GM03348 (cell line): ENCODE measurements around the gene N4BP2L1.
A peak's percentile ranks its signal among the peaks of the same experiment; 100 is the strongest.

Experiments used
- DNase-seq: peaks from one replicate; pipeline ENCODE4 v3.0.0; 2012; ENCODE audit warnings: low spot score

Gene N4BP2L1

DNA sequence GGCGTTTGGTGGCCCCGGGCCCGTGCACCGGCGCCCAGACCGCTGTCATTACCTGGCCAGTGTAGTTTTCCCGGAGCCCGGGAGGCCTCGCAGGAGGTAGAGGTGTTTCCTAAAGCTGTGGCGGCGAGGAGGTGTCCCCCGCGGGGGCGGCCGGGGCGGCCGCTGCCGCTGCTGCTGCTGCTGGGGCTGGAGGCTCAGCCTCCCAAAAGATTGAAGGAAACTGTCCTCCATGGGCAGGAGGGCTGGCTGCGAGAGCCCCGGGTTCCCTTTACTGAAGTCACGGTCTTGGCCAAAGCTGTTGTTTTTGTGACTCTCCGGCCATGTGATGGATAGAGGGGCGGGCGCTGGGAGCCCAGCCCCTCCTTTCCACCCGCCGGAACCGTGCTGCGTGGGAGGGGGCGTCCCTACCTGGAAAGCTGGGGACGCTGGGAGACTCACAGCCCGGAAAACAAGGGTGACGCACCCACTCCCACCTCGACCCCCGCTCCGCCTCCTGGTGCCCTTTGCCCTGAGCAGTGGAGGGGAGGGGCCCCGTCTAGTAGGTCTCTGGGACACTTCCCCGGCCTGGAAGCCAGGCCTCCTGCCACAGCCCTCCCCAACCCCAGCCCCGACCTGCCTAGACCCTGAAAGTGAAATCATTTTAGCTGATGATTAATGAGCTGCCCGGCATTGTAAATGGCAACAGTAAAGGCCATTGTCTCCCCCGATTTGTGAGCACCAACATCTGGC is at the start of gene N4BP2L1:
Gene N4BP2L1 (minus strand): TSS at position 279 of the 729 bp plus-strand sequence. CDS start 48 bp downstream, at position 231.
- peak; percentile 79 for DNase-seq

- DNase-seq = no peak
Observed at GRCh38 chr13:32476892-32477291, 49.0 kb upstream of the N4BP2L1 start.

DNA sequence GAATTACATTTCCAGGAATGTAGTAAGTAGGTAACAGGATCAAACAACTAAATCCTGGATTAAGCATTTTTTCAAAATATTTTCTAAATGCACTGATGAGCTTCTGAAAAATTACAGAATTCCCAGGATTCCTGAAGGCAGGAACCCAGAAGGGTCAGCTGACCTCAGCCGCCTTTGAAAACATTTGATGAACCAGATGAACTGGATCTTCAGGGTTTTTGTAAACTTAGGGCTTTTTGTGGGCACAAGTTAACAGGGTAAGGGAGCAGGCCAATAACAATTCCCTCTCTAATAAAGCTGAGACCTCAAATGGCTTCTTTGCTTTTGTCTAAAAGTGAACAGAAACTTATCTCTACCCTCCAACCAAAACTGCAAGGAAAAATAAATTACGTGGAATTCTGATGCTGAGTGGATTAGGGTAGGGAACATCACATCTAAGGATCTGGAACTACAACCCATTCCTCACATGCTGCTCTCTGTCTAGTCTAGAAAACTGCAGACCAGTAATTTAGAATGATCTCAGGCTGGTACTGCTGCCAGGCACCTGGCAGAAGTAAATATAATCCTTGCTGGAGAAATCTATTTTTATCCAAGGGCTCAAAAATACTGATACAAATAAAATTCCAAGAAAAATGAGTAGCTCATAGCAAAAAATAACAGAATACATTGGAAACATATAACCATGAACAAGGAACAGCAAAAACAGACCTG is 48.2 kb upstream of the N4BP2L1 start:
- no peak for DNase-seq

DNA sequence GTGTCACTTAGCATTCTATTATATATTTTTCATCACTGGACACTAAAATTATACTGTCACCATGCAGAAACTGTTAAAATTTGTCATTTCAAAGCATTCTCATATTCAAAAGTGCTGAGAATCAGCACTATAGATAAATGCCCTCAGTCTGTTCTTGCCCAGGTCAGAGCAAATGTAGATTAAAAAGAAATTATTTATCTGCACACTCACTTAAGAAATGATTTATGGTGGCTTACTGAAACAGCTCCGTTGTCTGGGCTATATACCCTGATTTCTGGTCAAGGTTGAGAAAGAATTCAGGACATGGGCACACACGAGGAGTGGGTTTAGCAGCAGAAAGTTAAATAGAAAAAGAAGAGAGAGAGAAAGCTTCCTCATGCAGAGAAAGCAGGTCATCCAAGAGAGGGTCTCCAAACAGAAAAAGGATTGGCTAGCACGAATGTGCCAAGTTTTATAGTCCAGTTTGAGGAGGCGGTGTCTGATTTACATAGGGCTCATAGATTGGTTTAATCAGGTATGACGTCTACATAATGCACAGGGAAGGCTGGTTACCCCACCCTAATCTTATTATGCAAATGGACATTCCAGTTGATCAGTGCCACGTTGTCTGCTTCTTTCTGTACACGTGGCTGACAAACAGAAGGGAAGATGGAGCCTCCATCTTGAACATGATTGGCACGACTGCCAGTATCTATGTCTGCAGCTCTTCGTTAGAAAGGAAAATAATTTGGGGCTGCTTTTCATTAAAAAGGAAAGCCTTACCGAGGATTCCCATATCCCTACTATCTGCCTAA is 47.3 kb upstream of the N4BP2L1 start:
- no peak for DNase-seq

DNA sequence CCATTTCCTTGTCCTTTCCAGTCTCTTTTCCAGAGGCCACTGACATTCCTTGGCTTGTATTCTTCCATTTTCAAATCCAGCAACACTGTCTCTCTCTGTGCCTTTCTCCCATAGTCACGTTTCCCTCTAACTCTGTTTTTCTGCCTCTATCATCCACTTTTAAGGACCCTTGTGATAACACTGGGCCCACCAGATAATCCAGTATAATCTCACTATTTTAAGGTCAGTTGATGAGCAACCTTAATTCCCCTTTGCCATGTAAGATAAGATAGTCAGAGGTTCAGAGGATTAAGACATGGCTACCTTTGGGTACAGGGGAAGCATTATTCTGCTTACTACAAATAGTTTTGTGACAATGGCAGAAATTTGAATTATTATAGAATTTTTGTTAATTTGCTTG is 45.7 kb upstream of the N4BP2L1 start:
- no peak for DNase-seq

GRCh38 chr13:32472194-32472621 is 44.3 kb upstream of the N4BP2L1 start:
- DNase-seq = no peak

GRCh38 chr13:32471187-32471922 is 43.4 kb upstream of the N4BP2L1 start:
- no peak for DNase-seq

DNA sequence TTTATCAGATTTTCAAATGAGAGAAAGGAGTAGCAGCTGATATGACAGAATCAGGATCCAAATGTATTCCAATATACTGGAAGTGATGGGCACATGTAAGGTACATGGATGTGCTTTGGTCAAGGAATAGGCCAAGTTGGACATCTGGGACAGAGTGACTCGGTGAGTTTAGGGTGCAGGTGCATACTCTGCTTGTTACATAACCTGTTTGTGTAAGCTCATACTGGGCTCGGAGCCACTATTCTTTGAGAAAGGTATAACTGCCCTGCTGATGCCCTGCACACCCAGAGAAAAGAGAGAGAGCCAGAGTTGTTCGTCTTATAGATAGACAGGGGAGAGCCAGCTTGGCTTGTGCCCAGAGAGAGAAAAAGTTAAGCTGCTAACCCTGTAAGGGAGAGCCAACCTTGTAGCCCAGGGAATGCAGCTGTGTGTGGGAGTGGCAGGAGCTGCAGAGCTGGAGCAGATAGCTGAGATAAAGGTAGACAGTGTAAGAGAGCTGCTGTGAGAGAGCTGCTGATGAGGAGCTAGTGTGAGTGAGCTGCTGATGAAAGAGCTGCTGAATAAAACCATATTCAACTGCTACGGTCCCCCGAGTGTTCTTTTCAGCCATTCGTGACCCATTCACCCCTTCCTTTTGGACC is 40.7 kb upstream of the N4BP2L1 start:
- DNase-seq = no peak

- DNase-seq = no peak
Observed at GRCh38 chr13:32456591-32456990, 28.7 kb upstream of the N4BP2L1 start.

- DNase-seq = no peak
Observed at GRCh38 chr13:32455594-32455903, 27.6 kb upstream of the N4BP2L1 start.

DNA sequence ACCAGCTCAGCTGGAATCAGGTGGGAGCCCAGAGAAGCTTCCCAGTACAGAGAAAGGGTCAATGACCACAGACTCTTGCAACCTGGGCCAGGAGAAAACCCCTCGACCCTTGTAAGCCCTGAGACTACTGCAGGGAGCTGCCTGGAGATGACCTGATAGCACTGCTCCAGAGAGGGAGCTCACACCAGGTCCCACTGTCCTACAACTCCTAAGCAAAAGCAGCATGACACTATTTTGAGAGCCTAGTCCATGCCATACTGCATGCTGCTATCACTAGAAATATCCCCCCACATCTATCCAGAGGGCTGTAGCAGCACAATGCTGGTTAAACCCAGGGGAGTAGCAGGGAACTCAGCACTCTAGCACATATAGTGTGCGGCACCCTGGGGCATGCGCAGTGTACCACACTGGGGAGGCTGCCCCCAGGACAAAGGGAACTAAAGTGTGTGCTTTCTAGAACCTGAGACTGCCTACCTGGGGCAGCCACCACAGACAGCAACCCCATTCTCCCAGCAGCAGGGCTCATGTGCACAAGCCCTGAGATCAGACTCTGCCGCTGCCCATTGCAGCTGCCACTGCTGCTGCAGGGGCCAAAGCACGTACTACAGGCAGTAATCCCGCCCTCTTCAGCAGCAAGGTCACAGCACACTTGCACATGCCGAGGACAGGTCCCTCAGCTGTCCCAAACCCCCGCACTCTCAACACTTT is 27.1 kb upstream of the N4BP2L1 start:
- DNase-seq = no peak

GRCh38 chr13:32453981-32454380 is 26.1 kb upstream of the N4BP2L1 start:
- no peak for DNase-seq

GRCh38 chr13:32448972-32449371 is 21.0 kb upstream of the N4BP2L1 start:
- no peak for DNase-seq

DNA sequence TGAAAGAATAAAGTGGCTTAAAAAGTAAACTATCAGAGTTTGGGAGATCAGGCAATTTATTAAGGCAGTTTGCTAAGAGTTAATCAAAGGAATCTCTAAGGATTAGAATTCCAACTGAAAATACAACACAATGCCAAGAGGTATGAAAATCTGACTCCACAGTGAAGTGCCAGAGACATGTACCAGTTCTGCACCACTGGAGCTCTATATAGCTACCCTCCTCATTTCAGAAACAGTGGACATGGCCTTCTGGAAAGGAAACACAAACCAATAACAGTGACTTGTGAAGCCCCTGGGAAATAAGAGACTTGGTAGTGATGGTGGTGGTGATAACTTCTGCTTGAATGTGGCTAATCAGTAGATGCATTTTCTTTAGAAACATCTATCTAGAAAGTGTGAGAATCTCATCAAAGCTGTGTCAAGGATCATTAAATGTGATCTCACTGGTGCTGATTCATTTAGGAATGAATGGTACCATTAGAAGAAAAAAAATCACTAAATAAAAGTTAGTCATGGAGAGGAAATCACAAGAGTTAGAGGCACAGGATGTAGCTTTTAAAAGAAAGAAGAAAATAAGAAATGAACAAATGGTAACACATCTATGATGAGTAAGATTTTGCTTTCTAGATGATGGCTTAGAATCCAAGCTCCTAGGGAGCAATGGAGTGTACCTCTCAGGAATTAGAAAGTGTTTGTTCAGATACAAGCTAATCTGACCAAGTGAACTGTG is 20.1 kb upstream of the N4BP2L1 start:
- DNase-seq = no peak

DNA sequence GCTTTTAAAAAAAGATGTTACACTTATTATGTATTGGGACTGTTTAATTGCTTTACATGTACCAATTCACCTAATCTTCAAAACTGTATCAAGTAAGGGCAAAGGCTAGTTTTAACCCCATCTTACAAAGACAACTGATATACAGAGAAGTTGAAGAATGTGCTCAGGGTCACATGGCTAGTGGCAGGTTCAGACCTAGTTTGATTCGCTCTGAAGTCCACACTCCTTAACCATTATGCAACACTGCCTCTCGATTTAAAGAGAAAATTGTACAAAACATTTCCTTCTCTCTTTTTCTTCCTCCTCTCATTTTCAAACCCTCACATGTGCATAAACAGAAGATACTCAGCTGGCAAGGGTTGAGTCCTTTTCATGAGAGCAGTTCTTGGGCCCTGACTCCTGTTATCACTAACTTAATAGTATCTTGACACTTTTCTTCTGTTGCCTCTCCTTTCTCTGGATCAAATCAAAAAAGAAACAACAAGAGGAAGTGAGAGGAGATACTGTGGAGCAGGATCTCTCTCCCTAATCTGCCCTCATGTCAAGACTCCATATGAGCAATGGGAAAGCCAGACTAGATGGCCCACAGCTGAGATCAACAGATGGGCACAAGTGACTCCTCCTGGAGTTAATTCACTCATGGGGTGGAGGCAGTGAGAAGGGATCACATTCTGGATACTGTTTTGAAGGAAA is 19.0 kb upstream of the N4BP2L1 start:
- no peak for DNase-seq

- no peak for DNase-seq
Observed at GRCh38 chr13:32446220-32446619, 18.3 kb upstream of the N4BP2L1 start.

- no peak for DNase-seq
Observed at GRCh38 chr13:32445461-32445860, 17.5 kb upstream of the N4BP2L1 start.

- DNase-seq = no peak
Observed at GRCh38 chr13:32443111-32443510, 15.2 kb upstream of the N4BP2L1 start.

DNA sequence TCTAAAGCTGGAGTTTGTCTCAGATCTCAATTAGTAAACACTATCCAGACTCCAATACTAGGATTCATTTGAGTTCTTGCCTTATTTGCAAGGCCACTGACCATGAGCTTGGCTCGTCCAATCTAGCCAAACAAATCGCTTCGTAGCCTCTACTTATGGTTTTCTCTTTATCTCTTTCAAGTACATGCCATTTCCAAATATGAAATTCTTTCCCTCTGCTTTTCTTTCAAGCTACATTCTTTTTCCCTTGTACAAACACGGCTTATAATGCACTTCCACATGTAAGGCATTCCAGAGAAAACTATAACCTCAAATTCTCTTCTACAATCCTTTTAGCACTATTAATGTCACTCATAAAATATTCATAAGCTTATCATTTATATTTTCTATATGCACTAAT is 10.9 kb upstream of the N4BP2L1 start:
- no peak for DNase-seq

- DNase-seq = no peak
Observed at GRCh38 chr13:32432856-32433255, 4.9 kb upstream of the N4BP2L1 start.
